Lower lobe of right lung (tissue), 2 donors: ENCODE measurements around the gene DDIT4L. TPM values are rescaled to one million over a fixed set of nuclear protein-coding genes. Genes with fewer than 3 reads are reported as not detected.

ENCODE experiments used
- ATAC-seq, 2 donors: fragments of 200-7000 bp; cut with Tn5 transposase; one replicate each; pipeline ENCODE4 v1.9.1; 2020 to 2022; ENCODE audit warnings: mild to moderate bottlenecking in 2 of 2, moderate library complexity in 2 of 2
- DNase-seq: peaks from one replicate; pipeline ENCODE4 v3.0.0-alpha.2; 2020
- H3K27ac ChIP-seq: fragments of 200-600 bp; one replicate; pipeline ENCODE4 v1.8.0; 2022
- H3K27me3 ChIP-seq: fragments of 200-600 bp; one replicate; pipeline ENCODE4 v1.8.0; 2022; ENCODE audit warnings: low read depth
- H3K36me3 ChIP-seq: fragments of 200-600 bp; one replicate; pipeline ENCODE4 v1.8.0; 2022; ENCODE audit warnings: mild to moderate bottlenecking
- H3K4me1 ChIP-seq: fragments of 200-600 bp; one replicate; pipeline ENCODE4 v1.8.0; 2022
- H3K4me3 ChIP-seq: fragments of 200-600 bp; one replicate; pipeline ENCODE4 v1.8.0; 2022; ENCODE audit warnings: mild to moderate bottlenecking
- H3K9me3 ChIP-seq: fragments of 200-600 bp; one replicate; pipeline ENCODE4 v1.8.0; 2022
- CTCF ChIP-seq: fragments of 200-600 bp; IDR thresholded peaks from one replicate; pipeline ENCODE4 v1.8.0; 2022; ENCODE audit warnings: antibody characterized with exemption, mild to moderate bottlenecking
- intact Hi-C: fragments of 100-400 bp; cut with DNase I; formaldehyde crosslinking; loops from one replicate; pipeline ENCODE4 v1.11.0; 2022
- long read RNA-seq: library from polyadenylated mRNA; unstranded; transcript quantifications from one replicate; pipeline ENCODE4 v2.0.0, GENCODE V29; 2021
- total RNA-seq: library from RNA; stranded (reverse); fragmentation: NEBNext Ultra II Directional; extraction: Animal tissue kit (Norgen Biotek cat#: 25700); gene quantifications from one replicate; pipeline ENCODE4 v1.2.1, GENCODE V29; 2021
- donor health status: DM: no; HTN: yes; CAD: no; lungs with severe emphysema.

Gene DDIT4L
- 0.92 TPM for total RNA-seq
- long read RNA-seq, result 0 reads

GRCh38 chr4:100189820-100190642 lies at the start of gene DDIT4L:
Gene DDIT4L, minus strand, starts transcription at chr4:100190468. Its CDS starts 485 bp downstream, at chr4:100189983.
- Histone ChIP-seq H3K27me3 (peaks cover 5% of the 10 kb centered on the region), H3K27ac (no peak within 1 kb of the TSS), H3K4me3 (peak within 1 kb of the TSS; percentile 68), H3K9me3 (no peaks in the 10 kb centered on the region), H3K4me1 (peaks cover 5% of the 10 kb centered on the region), H3K36me3 (no peaks in the 10 kb centered on the region)
- TF ChIP-seq CTCF, result no peak
- DNase-seq, result peak; percentile 53
- intact Hi-C loops, result no loop called here
- peak; percentile 87 to 92 for ATAC-seq

- no peak for TF ChIP-seq CTCF
- H3K4me1 ChIP-seq, result no peaks in the 10 kb centered on the region
- H3K27ac ChIP-seq, result no peak overlapping the region
- ATAC-seq (no peak), DNase-seq (no peak)
- intact Hi-C loops, result no loop called here
- no peaks in the 10 kb centered on the region for H3K27me3 ChIP-seq
- no peak overlapping the region for H3K4me3 ChIP-seq
- no peaks in the 10 kb centered on the region for H3K36me3 ChIP-seq
- no peaks in the 10 kb centered on the region for H3K9me3 ChIP-seq
Observed at GRCh38 chr4:100240008-100240407, 49.7 kb upstream of the DDIT4L start.

GRCh38 chr4:100224721-100225120 lies 34.5 kb upstream of the DDIT4L start:
- no peak overlapping the region for H3K4me3 ChIP-seq
- DNase-seq (no peak), ATAC-seq (no peak)
- intact Hi-C loops, result no loop called here
- H3K27me3 ChIP-seq, result no peaks in the 10 kb centered on the region
- H3K9me3 ChIP-seq, result peaks cover 4% of the 10 kb centered on the region
- TF ChIP-seq CTCF, result no peak
- H3K36me3 ChIP-seq, result no peaks in the 10 kb centered on the region
- H3K27ac ChIP-seq, result no peak overlapping the region
- H3K4me1 ChIP-seq, result no peaks in the 10 kb centered on the region

GRCh38 chr4:100224160-100224559 lies 33.9 kb upstream of the DDIT4L start:
- H3K36me3 ChIP-seq, result no peaks in the 10 kb centered on the region
- no peak for TF ChIP-seq CTCF
- H3K4me3 ChIP-seq, result no peak overlapping the region
- no peak overlapping the region for H3K27ac ChIP-seq
- no peaks in the 10 kb centered on the region for H3K27me3 ChIP-seq
- intact Hi-C loops, result no loop called here
- ATAC-seq (peak in 1 of 2 donors; percentile 30), DNase-seq (no peak)
- peaks cover 4% of the 10 kb centered on the region for H3K9me3 ChIP-seq
- no peaks in the 10 kb centered on the region for H3K4me1 ChIP-seq

- ATAC-seq (no peak), DNase-seq (no peak)
- TF ChIP-seq CTCF, result no peak
- Histone ChIP-seq H3K4me1 (no peaks in the 10 kb centered on the region), H3K9me3 (no peaks in the 10 kb centered on the region), H3K27me3 (no peaks in the 10 kb centered on the region), H3K27ac (no peak overlapping the region), H3K4me3 (no peak overlapping the region), H3K36me3 (no peaks in the 10 kb centered on the region)
- intact Hi-C loops, result no loop called here
Observed at GRCh38 chr4:100208964-100209363, 18.7 kb upstream of the DDIT4L start.
